Uterus (tissue), 4 donors: ENCODE results near the gene P2RX4. TPM values are rescaled to one million over a fixed set of nuclear protein-coding genes. Genes with fewer than 3 reads are reported as not detected.

Experiments used
- DNase-seq, 2 donors: peaks; one replicate each; pipeline ENCODE4 v3.0.0-alpha.2; 2019 to 2020
- H3K27ac ChIP-seq, 2 donors: fragments of 200-600 bp; sonication (generic); 1 replicate in 1 of 2; 2 replicates in 1 of 2; pipeline ENCODE4 v1.5.1; 2016 to 2018
- H3K27me3 ChIP-seq, 2 donors: fragments of 200-600 bp; sonication (generic); one replicate each; pipeline ENCODE4 v1.5.1; 2018 to 2019; ENCODE audit warnings: control low read depth in 1 of 2
- H3K36me3 ChIP-seq, 2 donors: fragments of 200-600 bp; sonication (generic); one replicate each; pipeline ENCODE4 v1.5.1; 2019; ENCODE audit warnings: control low read depth in 1 of 2
- H3K4me1 ChIP-seq, 2 donors: fragments of 200-600 bp; sonication (generic); one replicate each; pipeline ENCODE4 v1.5.1; 2018 to 2019; ENCODE audit warnings: control low read depth in 1 of 2
- H3K4me3 ChIP-seq, 2 donors: fragments of 200-600 bp; sonication (generic); 1 replicate in 1 of 2; 2 replicates in 1 of 2; pipeline ENCODE4 v1.5.1; 2018 to 2019; ENCODE audit warnings: mild to moderate bottlenecking in 1 of 2
- H3K9me3 ChIP-seq, 2 donors: fragments of 200-600 bp; sonication (generic); one replicate each; pipeline ENCODE4 v1.5.1; 2019; ENCODE audit warnings: control low read depth in 1 of 2
- CTCF ChIP-seq, 4 experiments: fragments of 200-600 bp in 2 of 4; fragments of 450-650 bp in 2 of 4; sonication (generic) in 2 of 4; IDR thresholded peaks; one replicate each; pipeline ENCODE4 v1.5.1; 2016 to 2019; ENCODE audit warnings: antibody characterized with exemption in 4 of 4, mild to moderate bottlenecking in 2 of 4, moderate library complexity in 1 of 4
- POLR2A ChIP-seq, 2 donors: fragments of 450-650 bp; IDR thresholded peaks; one replicate each; pipeline ENCODE4 v1.6.1; 2016; ENCODE audit warnings: antibody characterized with exemption in 2 of 2, mild to moderate bottlenecking in 1 of 2, moderate library complexity in 1 of 2
- intact Hi-C: fragments of 100-400 bp; cut with DNase I; formaldehyde crosslinking; loops from one replicate; pipeline ENCODE4 v1.15.1; 2023; ENCODE audit warnings: low total_unique reads
- total RNA-seq, 4 donors: library from RNA; depleted of rRNA in 3 of 4; stranded (reverse); fragments of >200 nt in 3 of 4; gene quantifications; one replicate each; pipeline versions ENCODE4 v1.1.0 to v1.2.4, GENCODE V29; 2014 to 2023
- donor health status: DM: yes; HTN: yes; CAD: no.

The P2RX4 gene
- total RNA-seq, 4 donors from 2014 or later: 10.9 to 217 (median 36.1) TPM

GRCh38 chr12:121245031-121245430, 35.1 kb downstream of the P2RX4 start:
- Histone ChIP-seq H3K27me3 (no peaks in the 10 kb centered on the region), H3K9me3 (no peaks in the 10 kb centered on the region), H3K4me1 (peaks cover 0 to 4% of the 10 kb centered on the region in 2 donors), H3K36me3 (no peaks in the 10 kb centered on the region), H3K4me3 (no peak overlapping the region), H3K27ac (no peak overlapping the region)
- no peak for DNase-seq
- intact Hi-C loops: no loop called here
- TF ChIP-seq CTCF (IDR thresholded peaks at IDR 0.05) (no peak), POLR2A (IDR thresholded peaks at IDR 0.05) (no peak)

- intact Hi-C loops: no loop called here
- Histone ChIP-seq H3K9me3 (no peaks in the 10 kb centered on the region), H3K27ac (no peak overlapping the region), H3K36me3 (no peaks in the 10 kb centered on the region), H3K4me3 (no peak overlapping the region), H3K27me3 (no peaks in the 10 kb centered on the region), H3K4me1 (no peaks in the 10 kb centered on the region)
- DNase-seq: no peak
- TF ChIP-seq POLR2A (IDR thresholded peaks at IDR 0.05) (no peak), CTCF (IDR thresholded peaks at IDR 0.05) (no peak)
Observed at GRCh38 chr12:121245951-121246350, 36.0 kb downstream of the P2RX4 start.

DNA sequence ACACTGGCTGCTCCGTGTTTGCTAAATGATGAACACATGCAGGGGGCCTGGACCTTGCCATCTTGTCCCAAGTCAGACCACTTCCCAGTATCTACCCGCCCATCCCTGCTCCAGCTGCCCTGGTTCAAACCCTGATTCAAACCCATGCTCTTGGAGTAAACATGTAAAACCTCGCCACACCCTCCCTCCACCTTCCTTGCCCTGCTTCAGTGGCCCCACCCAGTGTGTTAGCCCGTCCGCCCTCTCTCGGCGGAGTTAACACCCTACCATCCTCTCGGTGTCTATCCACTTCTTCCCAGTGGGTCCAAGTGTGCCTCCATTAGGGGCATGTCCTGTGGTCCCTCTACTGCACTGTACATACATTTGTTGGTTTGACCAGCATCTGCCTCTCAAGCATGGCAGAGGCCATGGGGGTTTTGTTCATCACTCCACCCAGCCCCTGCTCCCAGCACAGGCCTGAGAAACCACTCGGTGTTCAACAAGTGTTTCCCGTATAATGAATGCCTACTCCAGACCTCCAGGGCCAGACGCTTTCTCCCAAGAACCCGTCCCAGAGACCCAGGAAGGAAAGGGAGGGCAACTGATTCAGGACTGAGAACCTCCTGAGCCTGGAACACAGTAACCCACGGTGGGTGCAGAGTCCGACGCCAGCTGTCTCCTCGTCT, 37.1 kb downstream of the P2RX4 start:
- no peaks in the 10 kb centered on the region for H3K36me3 ChIP-seq
- DNase-seq: no peak
- intact Hi-C loops: no loop called here

DNA sequence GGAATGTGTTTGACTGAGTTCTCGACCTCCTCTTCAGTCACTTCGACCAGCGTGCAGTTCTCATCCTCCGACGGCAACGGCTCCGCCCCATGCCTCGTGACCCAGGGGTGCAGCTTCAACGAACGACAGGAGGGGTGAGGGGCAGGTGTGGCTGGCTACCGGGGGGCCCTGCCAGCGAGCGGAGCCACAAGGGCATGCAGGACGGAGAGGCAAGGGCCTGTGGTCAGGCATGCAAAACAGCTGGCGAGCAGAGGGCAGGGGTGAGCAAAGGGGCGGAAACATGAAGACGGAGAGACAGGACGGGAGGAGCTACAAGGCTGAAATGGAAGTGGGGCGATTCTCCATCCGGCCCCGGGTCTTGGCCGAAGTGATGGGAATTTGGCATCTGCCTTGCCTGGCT, 38.7 kb downstream of the P2RX4 start:
- Histone ChIP-seq H3K27ac (no peak overlapping the region), H3K36me3 (no peaks in the 10 kb centered on the region), H3K9me3 (no peaks in the 10 kb centered on the region), H3K4me1 (no peaks in the 10 kb centered on the region), H3K4me3 (no peak overlapping the region), H3K27me3 (no peaks in the 10 kb centered on the region)
- DNase-seq: no peak
- intact Hi-C loops: no loop called here
- TF ChIP-seq POLR2A (IDR thresholded peaks at IDR 0.05) (no peak), CTCF (IDR thresholded peaks at IDR 0.05) (no peak)

More for the DNA sequence above, 37.1 kb downstream of the P2RX4 start:
- Histone ChIP-seq H3K27me3 (no peaks in the 10 kb centered on the region), H3K4me3 (no peak overlapping the region), H3K27ac (no peak overlapping the region), H3K9me3 (no peaks in the 10 kb centered on the region), H3K4me1 (no peaks in the 10 kb centered on the region)
- TF ChIP-seq POLR2A (IDR thresholded peaks at IDR 0.05): no peak
- no peak for TF ChIP-seq CTCF (IDR thresholded peaks at IDR 0.05)

- Histone ChIP-seq H3K27me3 (no peaks in the 10 kb centered on the region), H3K9me3 (no peaks in the 10 kb centered on the region), H3K4me3 (no peak overlapping the region), H3K36me3 (no peaks in the 10 kb centered on the region), H3K4me1 (no peaks in the 10 kb centered on the region), H3K27ac (no peak overlapping the region)
- no peak for TF ChIP-seq CTCF (IDR thresholded peaks at IDR 0.05)
- DNase-seq: no peak
- intact Hi-C loops: no loop called here
Observed at GRCh38 chr12:121250359-121250758, 40.4 kb downstream of the P2RX4 start.
